Choroid plexus epithelial cell (primary cell): Measurements from ENCODE around the gene HAUS7.
A peak's percentile ranks its signal among the peaks of the same experiment; 100 is the strongest.

Experiments
- DNase-seq: peaks from one replicate; pipeline ENCODE4 v3.0.0-alpha.2; 2010; ENCODE audit warnings: low read depth
- H3K4me3 ChIP-seq: 2 replicates; pipeline ENCODE4 v1.5.1; 2011; ENCODE audit warnings: low read depth, mild to moderate bottlenecking, control low read depth, low read length, moderate library complexity
- TF ChIP-seq, protein P1 (sequence below): conservative IDR thresholded peaks from 2 replicates; pipeline ENCODE4 v1.5.1; 2011; ENCODE audit warnings: low read depth, mild to moderate bottlenecking, control low read depth, inconsistent platforms, low read length, moderate library complexity

The HAUS7 gene

DNA sequence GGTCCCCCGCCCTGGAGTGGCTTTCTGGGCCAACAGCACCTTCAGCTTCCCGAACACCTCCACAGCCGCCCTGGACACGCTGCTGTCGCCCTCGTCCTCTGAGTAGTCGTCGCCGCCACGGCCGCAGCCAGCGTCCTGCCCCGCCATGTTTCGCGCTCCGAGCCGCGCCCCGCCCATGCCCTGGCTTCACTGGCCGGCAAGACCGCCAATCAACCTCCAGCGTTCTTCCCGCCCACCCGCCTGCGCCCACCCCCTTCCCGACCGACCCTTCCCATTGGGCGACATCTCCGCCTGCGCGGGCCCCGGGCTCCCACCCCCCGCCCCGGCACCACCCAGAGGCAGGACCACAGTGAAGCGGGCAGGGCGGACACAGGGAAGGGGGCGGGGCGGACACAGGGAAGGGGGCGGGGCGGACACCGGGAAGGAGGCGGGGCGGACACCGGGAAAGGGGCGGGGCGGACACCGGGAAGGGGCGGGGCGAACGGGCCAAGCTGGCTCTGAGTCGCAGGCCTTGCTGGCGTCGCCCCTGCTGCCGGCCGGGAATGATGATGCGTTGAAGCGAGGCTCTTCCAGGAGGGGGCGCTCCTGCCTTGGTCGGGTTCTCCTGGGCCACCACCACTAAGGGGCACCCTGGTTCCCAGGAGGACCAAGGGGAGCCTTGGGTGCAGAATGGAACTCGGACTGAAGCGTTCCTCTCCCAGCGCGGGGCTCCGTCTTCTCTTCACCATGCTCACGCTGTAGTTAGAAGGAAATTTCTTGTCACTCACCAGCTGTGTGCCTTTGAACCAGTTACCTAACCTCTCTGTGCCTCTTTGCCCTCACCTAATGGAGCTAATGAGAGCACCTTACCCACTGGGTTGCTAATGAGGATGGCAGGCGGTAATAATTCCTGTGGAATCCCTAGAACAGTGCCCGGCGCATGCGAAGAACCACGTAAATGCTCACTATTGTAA is at the start of gene HAUS7:
Gene HAUS7, minus strand, starts transcription at position 166 of the 953 bp plus-strand sequence. Its CDS starts 19 bp downstream, at position 147.
- peak within 1 kb of the TSS; percentile 62 for H3K4me3 ChIP-seq
- DNase-seq, result peak; percentile 93
- TF ChIP-seq, protein P1, sequence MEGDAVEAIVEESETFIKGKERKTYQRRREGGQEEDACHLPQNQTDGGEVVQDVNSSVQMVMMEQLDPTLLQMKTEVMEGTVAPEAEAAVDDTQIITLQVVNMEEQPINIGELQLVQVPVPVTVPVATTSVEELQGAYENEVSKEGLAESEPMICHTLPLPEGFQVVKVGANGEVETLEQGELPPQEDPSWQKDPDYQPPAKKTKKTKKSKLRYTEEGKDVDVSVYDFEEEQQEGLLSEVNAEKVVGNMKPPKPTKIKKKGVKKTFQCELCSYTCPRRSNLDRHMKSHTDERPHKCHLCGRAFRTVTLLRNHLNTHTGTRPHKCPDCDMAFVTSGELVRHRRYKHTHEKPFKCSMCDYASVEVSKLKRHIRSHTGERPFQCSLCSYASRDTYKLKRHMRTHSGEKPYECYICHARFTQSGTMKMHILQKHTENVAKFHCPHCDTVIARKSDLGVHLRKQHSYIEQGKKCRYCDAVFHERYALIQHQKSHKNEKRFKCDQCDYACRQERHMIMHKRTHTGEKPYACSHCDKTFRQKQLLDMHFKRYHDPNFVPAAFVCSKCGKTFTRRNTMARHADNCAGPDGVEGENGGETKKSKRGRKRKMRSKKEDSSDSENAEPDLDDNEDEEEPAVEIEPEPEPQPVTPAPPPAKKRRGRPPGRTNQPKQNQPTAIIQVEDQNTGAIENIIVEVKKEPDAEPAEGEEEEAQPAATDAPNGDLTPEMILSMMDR, result peak; percentile 74

GRCh38 chrX:153519569-153520286 is 49.4 kb upstream of the HAUS7 start:
- DNase-seq, result peak; percentile 26
- TF ChIP-seq, protein P1, result no peak

DNA sequence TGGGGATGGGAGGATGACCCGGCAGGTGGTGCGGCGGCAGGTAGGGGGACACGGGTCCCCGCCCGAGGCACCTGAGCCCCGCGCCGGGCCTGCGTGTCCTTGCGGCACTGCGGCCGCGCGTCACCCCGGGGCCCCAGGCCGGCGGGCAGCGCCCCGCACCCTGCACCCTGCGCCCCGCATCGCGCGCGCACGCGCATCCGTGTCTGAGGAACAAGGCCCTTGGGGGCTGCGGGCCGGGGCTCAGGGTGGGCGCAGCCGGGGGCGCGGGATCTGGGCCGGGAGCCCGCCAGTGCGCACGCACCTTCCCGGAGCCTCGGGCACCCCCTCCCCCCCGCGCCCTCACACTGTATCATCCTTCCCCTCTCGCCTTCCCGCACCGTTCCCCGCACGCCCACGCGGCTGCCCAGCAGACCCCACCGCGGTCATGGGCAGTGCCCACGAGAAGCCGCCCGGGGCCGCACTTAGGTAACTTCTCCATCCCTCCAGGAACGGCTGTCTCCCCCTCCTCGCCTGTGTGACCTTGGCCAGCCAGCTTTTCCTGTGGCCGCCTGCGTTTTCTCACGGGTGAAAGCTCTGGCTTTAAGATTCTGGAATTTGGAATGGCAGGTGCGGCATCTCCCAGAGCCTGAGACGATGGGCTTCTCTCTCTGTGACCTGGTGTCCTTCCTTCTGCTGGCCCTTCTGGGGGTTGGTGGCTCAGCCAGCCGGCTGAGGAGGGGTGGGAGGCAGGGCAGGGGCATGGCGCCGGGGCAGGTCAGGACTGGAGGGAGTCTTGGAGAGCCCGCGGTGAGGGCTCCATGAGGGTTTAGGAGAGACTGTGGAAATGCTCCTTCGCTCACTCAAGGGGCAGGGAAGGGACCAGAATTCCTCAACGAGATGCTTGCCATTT is 47.8 kb upstream of the HAUS7 start:
- TF ChIP-seq, protein P1, result no peak
- H3K4me3 ChIP-seq, result no peak overlapping the region
- DNase-seq, result no peak

More at GRCh38 chrX:153519569-153520286, 49.4 kb upstream of the HAUS7 start:
- no peak overlapping the region for H3K4me3 ChIP-seq

DNA sequence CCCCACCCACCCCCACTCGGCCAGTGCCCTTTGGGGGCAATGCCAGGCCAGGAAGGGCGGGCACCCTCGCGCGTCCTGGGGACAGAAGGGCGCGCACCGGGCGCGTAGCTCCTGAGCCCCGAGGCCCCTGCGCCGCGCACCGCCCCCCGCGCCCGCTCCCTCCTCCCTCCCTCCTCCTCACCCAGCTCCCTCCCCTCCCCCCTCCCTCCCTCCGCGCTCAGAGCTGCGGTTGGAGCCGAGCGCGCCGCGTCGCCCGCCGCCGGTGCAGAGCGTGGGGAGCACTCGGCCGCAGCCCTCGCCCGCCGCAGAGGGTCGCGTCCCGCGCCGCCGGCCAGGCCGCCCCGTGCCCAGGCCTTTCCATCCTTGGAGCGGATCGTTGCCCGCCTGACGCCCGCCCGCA is 47.0 kb upstream of the HAUS7 start, which contains the start of gene ATP2B3:
Gene ATP2B3, plus strand, starts transcription at position 220 of the 400 bp plus-strand sequence. CDS start 18,606 bp downstream, outside the sequence.
- no peak within 1 kb of the TSS for H3K4me3 ChIP-seq
- no peak for DNase-seq
- TF ChIP-seq, protein P1, result no peak

- DNase-seq, result no peak
- H3K4me3 ChIP-seq, result no peak overlapping the region
- TF ChIP-seq, protein P1, result no peak
Observed at GRCh38 chrX:153516073-153516472, 45.7 kb upstream of the HAUS7 start.

GRCh38 chrX:153515435-153515834 is 45.1 kb upstream of the HAUS7 start:
- DNase-seq, result no peak
- no peak overlapping the region for H3K4me3 ChIP-seq
- TF ChIP-seq, protein P1, result no peak
